GM12891 (cell line): ENCODE measurements around the gene GATAD2A.

Experiments used
- DNase-seq: peaks from one replicate; pipeline ENCODE4 v3.0.0; 2011; ENCODE audit warnings: low spot score; ENCODE audit not compliant: insufficient read length
- FAIRE-seq: peaks from 2 replicates; lab custom pipeline; 2011; peaks lifted over from hg19 to GRCh38; lab: Jason Lieb, UNC
- PAX5 ChIP-seq: IDR thresholded peaks from 2 replicates; pipeline ENCODE4 v1.6.1; 2011; ENCODE audit warnings: low read length, moderate library complexity, mild to moderate bottlenecking; ENCODE audit not compliant: insufficient read depth, severe bottlenecking
- POLR2A ChIP-seq: IDR thresholded peaks from 2 replicates; pipeline ENCODE4 v1.6.1; 2011; ENCODE audit warnings: low read depth, low read length, control low read depth
- POLR2AphosphoS5 ChIP-seq: IDR thresholded peaks from 2 replicates; pipeline ENCODE4 v1.6.1; 2011; ENCODE audit warnings: low read depth, low read length, control low read depth
- POU2F2 ChIP-seq: IDR thresholded peaks from 2 replicates; pipeline ENCODE4 v1.6.1; 2011; ENCODE audit warnings: low read depth, mild to moderate bottlenecking, control low read depth, low read length, moderate library complexity
- SPI1 ChIP-seq: IDR thresholded peaks from 2 replicates; pipeline ENCODE4 v1.6.1; 2011; ENCODE audit warnings: low read depth, low read length, control low read depth
- TAF1 ChIP-seq: IDR thresholded peaks from 2 replicates; pipeline ENCODE4 v1.6.1; 2011; ENCODE audit warnings: low read depth, low read length, control low read depth

GATAD2A gene

DNA sequence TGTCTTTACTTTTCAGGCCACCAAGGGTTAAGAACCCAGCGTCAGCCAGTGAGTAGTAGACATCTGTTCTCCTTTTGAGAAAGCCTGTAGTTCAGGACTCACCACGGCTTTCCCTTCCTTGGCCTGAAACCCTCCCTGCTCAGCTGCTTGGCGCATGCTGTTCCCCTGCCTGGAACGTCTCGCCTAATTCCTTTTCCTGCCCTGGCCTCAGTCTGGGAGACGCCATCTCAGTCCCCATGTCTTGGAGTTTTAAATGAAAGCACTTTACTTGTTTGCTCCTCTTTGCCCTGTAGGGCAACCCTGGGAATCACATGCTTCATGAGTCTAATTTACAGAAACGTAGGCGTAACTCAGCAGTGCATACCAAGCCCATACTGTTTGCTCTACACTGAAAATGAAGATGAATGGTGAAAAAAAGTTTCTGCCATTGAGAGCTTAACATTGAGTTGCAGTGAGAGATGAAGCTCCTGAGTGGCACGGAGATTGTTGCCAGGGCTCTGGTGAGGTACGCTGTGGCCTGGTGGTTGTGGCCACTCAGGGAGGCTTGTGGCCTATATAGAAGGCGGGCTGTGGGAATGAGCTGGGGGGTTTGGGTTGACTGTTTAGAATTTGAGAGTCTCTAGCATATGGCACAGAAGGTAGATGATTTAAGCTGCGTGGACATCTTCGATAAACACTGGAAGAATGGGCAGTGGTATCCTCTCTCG lies 52.8 kb downstream of the GATAD2A start:
- DNase-seq, result no peak
- no peak for TF ChIP-seq POU2F2
- no peak for TF ChIP-seq TAF1
- TF ChIP-seq PAX5, result no peak
- FAIRE-seq, result no peak

DNA sequence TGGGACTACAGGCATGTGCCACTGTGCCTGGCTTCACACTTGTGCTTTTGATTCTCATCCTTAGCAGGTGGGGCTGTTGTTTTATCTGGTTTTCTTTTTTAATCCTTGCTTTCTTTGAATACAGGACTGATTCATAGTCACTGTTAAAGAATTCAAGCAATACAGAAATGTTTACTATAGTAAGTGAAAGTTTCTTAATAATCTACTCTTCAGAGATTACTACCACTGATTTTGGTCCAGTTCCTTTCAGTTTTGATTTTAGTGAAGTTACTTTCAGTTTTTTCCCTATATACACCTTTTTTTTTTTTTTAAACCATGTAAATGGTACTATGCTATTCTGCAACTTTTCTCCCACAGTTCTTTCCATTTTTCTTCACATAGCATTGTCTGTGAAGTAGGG lies 53.6 kb downstream of the GATAD2A start:
- DNase-seq, result no peak
- no peak for FAIRE-seq
- no peak for TF ChIP-seq SPI1

DNA sequence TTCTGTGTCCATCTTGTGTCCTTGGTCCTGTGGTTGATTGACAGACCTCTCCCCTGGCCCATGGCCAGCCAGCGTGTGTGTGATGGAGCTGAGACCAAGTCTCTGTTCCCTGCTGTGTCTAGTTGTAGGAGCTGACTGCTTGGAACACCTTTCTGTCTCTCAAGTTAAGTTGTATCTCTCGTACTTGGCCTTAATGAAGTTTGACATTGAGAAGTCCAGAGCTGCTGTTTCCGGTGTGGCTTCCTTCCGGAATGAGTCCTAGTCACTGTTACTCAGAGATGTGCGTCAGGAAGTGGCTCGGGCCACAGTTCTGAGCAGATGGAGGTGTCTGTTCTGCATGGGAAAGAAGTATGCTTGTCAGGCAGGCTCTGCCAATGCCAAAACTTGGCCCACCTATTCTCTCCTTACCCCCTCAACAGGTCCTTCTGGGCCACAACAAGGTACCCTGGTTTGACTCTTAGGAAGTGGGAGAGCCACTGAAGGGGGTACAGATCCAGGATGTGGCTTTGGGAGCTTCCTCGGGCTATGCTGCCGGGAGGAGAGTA lies 54.3 kb downstream of the GATAD2A start:
- TF ChIP-seq SPI1 (0 out of 2 replicates have a peak, but pooled peaks have one; percentile 18), POLR2AphosphoS5 (0 out of 2 replicates have a peak, but pooled peaks have one; percentile 40), POU2F2 (no peak)
- FAIRE-seq (peak; percentile 91), DNase-seq (no peak)

DNA sequence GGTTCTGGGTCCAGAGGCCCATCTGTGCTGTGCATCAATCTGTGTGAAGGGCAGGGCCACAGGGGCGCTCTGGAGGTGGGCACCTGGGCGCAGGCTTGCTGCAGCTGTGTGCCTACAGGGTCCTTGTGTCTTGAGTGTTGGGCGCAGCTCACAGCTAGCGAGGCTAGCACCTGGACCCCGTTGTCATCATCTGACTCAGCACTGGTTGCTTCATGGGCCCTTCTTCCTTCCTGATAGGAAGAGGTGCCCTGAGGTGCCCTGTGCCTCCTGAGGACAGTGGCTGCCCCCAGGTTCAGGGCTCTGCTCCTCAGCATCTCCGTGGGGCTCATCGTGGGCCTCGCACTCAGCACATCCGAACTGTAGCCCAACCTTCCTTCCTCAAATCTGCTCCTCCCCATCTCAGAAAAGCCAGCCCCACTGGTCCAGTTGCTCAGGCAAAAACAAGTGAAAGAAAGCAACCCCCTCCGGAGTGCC lies 54.8 kb downstream of the GATAD2A start:
- TF ChIP-seq TAF1 (no peak), SPI1 (no peak), POLR2AphosphoS5 (no peak), POLR2A (no peak), PAX5 (no peak)
- FAIRE-seq (peak; percentile 88), DNase-seq (no peak)

DNA sequence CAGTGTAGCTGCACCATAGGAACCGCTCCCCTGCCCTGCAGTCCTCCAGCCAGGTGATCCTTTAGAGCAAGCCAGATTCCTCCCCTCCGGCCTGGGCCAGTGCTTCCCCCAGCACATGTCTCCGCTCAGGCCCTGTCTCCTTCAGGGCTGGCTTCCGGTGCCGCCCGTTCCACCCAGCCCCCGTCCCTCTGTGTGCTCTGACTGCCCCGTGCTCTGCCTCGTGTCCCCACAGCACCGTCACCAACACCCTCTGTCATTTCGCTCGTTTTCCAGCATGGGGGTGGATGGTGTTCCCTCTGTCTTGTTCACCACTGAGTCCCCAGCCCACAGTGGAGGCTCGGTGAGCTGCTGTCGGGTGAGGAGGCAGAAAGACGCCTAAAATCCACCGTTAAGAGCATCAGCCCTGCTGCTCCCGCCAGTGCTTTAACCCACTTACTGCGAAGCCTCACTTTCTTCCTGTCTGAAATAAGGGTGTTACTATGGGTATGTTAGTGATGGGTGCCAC lies 55.3 kb downstream of the GATAD2A start:
- TF ChIP-seq POLR2A (no peak), PAX5 (no peak), SPI1 (no peak), TAF1 (no peak), POU2F2 (no peak), POLR2AphosphoS5 (no peak)
- DNase-seq (peak; percentile 71), FAIRE-seq (peak; percentile 96)

DNA sequence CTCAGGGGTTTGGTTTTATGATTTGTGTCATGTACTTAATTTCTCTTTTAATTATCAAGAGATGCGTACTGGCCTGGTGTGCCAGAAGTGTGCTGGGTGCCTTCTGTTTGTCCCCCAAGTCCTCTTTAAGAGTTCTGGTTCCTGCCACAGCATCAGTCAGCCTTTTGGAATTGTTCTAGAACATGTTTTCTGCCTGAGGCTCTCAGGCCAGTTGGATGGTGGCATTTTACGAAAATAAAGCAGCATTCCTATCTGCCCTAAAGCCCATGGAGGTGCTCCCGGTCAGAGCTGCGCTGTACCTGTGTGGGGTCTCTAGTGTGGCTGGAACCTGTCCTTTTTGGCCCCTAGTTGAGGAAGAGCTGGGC lies 55.8 kb downstream of the GATAD2A start:
- TF ChIP-seq POU2F2, result no peak
- no peak for TF ChIP-seq SPI1
- TF ChIP-seq POLR2A, result no peak
- TF ChIP-seq POLR2AphosphoS5, result no peak
- TF ChIP-seq PAX5, result no peak
- TF ChIP-seq TAF1, result no peak
- FAIRE-seq (no peak), DNase-seq (no peak)

DNA sequence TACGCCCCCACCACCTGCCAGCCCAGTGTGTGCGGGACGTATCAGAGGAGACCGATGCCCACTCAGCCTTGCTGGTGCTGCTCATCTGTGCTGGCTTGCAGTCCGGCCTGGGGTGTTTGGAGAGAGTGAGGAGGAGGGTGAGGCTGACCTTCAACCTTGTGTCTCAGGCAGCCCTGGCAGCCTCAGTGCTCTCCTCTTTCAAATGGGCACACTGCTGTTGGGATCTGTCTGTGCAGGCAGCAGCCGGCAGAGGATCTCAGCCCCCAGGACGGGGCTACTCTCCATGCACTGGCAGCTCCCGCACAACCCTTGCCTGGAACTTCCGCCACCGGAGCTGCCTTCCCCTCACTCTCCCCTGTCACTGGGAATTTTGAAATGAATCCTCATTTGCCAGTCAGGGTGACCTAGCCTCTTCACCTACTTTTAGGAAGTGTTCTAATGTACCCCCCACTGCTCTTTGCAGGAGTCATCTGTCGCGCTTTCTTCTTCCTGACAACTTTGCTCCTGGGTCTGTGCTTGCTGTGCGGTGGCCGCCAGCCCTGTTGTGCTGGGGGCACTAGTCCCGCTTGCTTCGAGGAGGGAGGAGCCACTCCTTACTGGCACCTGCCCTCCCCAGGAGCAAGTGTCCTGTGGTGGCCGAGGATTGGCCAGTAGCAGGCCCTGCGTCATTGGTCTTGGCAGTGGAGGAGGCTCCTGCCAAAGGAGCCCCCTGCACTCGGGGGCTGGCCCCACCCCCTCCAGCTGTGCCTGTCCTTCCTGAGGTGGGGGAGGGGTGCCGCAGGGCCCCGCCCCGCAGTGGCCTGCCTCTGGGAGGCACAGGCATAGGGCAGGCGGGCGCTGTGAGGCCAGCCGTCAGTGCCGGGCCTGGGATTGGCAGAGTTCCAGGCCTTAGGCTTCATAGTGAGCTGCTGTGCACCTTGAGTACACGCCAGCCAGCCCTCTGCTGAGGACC lies 56.5 kb downstream of the GATAD2A start:
- FAIRE-seq, result peak; percentile 87
- TF ChIP-seq POLR2A (no peak), PAX5 (no peak), POU2F2 (no peak), TAF1 (no peak), SPI1 (no peak), POLR2AphosphoS5 (no peak)
- no peak for DNase-seq

DNA sequence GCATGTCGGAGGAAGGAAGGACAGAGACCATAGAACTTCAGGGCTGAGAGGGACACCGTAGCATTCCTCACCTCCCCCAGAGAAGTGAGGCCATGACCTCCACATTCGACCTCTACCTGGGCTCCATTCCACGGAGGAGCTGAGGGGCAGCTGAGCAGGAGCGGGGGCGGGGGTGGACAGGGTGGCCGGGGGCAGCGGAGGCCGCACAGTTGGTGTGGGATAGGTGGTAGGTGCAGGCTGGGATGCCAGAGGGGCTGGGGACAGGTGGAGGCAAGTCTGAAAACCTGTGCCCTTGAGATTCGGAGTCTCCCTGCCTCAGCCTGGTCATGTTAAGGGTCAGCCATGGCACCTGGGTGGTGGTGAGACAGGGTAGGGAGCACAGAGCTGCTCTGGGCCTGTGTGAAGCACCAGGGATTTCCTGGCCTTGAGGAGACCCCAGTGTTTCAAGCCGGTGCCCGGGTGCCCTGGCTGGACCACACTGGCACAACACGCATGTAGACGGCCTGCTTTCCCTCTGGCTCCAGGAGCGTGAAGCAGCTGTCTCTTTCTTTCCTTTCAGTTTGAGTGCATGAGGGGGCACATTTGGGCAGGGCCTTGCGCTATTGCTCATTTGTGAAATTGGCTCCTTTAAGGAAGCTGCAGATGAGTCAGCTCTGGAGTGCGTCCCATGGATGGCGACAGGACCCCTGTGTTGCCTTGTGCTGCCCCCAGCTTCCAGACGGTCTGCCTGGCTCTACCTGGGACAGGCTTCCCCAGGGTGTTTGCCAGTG lies 58.1 kb downstream of the GATAD2A start:
- DNase-seq (no peak), FAIRE-seq (no peak)
- TF ChIP-seq SPI1 (no peak), TAF1 (no peak), POLR2AphosphoS5 (no peak), POLR2A (no peak), POU2F2 (no peak), PAX5 (no peak)

DNA sequence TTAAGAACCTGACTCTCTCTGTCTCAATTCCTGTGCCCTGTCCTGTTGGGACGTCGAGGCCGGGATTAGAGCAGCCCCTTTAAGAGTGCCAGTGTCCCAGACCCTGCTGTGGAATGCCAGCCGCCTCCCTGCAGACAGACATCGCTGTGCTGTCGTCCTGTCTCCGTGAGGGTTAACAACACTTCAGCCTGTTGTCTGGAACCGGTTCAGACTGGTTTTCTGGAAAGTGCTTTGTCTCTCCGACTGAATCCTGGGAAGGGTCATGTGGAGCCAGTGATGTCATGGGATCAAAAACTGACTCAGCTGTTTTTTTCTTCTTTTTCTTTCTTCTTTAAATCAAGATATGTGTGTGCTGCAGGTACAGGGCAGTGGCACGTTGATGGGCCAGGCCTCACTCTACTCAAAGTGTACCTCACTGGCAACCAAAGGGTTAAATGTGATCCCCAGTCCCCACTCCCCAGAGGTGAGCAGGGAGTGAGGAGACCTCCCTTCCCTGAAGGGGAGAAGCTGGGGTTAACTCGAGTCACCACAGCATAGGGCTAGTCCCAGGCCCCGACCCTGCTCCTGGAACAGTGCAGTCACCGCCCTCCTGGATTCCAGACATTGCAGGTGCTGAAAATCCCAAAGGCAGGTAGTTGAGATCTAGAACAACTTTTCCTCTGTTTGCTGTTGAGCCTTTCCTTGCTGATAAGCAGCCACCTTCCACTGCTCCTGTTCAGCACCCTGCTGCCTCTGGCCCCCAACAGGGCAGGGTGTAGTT lies 59.0 kb downstream of the GATAD2A start:
- FAIRE-seq, result no peak
- TF ChIP-seq TAF1 (no peak), POLR2A (no peak), SPI1 (no peak), POLR2AphosphoS5 (no peak), POU2F2 (no peak), PAX5 (no peak)
- no peak for DNase-seq
